H54 (cell line): ENCODE results near the gene RNU2-1.
A peak's percentile ranks its signal among the peaks of the same experiment; 100 is the strongest.
"Not testable (repeated sequence)": the region's sequence is repeated elsewhere in the genome, so short reads cannot be mapped to it uniquely, and the experiment has no call there.

ENCODE experiments used
- DNase-seq: peaks from one replicate; pipeline ENCODE4 v3.0.0; 2011; ENCODE audit warnings: low spot score, mixed read lengths; ENCODE audit not compliant: insufficient read length
- FAIRE-seq: peaks from 3 replicates; lab custom pipeline; 2011; peaks lifted over from hg19 to GRCh38; lab: Jason Lieb, UNC
- POLR2A ChIP-seq: IDR thresholded peaks from 2 replicates; pipeline ENCODE4 v1.6.1; 2011; ENCODE audit warnings: low read depth, mild to moderate bottlenecking, low read length

Gene RNU2-1

GRCh38 chr17:43220511-43221125 is 13.2 kb downstream of the RNU2-1 start:
- DNase-seq (no peak), FAIRE-seq (no peak)
- TF ChIP-seq POLR2A, result no peak

GRCh38 chr17:43219746-43220380 is 13.9 kb downstream of the RNU2-1 start:
- FAIRE-seq, result no peak
- TF ChIP-seq POLR2A, result no peak

GRCh38 chr17:43219001-43219400 is 14.8 kb downstream of the RNU2-1 start:
- TF ChIP-seq POLR2A, result no peak
- DNase-seq (no peak), FAIRE-seq (no peak)

More at GRCh38 chr17:43219746-43220380, 13.9 kb downstream of the RNU2-1 start:
- no peak for DNase-seq

- FAIRE-seq (no peak), DNase-seq (no peak)
- TF ChIP-seq POLR2A, result no peak
These were observed 16.1 kb downstream of the RNU2-1 start for GRCh38 chr17:43217614-43218087.

GRCh38 chr17:43216762-43217613 is 16.8 kb downstream of the RNU2-1 start:
- TF ChIP-seq POLR2A, result no peak
- FAIRE-seq, result no peak

DNA sequence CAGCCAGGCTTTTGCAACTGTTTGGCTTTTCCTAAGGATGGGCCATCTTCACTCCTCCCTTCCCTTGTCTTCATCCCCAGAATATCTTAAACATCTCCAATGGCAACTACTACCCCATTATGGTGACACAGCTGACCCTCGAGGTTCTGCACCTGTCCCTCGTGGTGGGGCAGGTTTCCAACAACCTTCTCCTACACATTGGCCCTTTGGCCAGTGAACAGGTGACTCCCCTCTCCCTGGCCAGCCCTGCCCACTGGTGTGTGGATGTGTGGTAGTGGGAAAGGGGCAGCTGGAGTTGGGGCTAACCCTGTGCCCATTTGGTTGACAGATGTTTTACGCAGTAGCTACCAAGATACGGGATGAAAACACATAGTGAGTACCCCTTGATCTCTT is 17.4 kb downstream of the RNU2-1 start:
- no peak for TF ChIP-seq POLR2A
- DNase-seq, result no peak
- FAIRE-seq, result no peak

More at GRCh38 chr17:43216762-43217613, 16.8 kb downstream of the RNU2-1 start:
- DNase-seq, result no peak

DNA sequence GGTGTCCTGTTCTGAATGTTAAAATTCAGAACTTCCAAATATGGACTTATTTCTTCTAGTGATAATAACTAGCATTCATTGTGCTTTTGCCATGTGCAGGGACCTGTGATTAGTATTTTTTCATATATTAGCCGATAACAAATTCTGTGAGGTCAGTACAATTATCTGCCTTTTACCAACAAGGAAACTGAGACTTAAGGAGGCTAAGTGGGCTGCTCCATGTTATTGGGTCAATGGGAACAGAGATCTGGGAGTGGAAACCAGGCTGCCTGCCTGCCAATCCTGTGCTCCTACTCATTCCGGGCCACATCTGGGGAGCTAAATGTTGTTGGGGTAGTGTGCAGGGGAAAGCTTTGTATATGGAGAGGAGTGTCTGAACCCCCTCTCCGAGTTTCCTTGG is 18.4 kb downstream of the RNU2-1 start:
- DNase-seq (no peak), FAIRE-seq (no peak)

GRCh38 chr17:43213545-43213944 is 20.2 kb downstream of the RNU2-1 start:
- no peak for DNase-seq
- no peak for TF ChIP-seq POLR2A
- FAIRE-seq, result no peak

More for the DNA sequence above, 18.4 kb downstream of the RNU2-1 start:
- no peak for TF ChIP-seq POLR2A

GRCh38 chr17:43212641-43213490 is 20.9 kb downstream of the RNU2-1 start:
- DNase-seq (no peak), FAIRE-seq (no peak)
- no peak for TF ChIP-seq POLR2A

DNA sequence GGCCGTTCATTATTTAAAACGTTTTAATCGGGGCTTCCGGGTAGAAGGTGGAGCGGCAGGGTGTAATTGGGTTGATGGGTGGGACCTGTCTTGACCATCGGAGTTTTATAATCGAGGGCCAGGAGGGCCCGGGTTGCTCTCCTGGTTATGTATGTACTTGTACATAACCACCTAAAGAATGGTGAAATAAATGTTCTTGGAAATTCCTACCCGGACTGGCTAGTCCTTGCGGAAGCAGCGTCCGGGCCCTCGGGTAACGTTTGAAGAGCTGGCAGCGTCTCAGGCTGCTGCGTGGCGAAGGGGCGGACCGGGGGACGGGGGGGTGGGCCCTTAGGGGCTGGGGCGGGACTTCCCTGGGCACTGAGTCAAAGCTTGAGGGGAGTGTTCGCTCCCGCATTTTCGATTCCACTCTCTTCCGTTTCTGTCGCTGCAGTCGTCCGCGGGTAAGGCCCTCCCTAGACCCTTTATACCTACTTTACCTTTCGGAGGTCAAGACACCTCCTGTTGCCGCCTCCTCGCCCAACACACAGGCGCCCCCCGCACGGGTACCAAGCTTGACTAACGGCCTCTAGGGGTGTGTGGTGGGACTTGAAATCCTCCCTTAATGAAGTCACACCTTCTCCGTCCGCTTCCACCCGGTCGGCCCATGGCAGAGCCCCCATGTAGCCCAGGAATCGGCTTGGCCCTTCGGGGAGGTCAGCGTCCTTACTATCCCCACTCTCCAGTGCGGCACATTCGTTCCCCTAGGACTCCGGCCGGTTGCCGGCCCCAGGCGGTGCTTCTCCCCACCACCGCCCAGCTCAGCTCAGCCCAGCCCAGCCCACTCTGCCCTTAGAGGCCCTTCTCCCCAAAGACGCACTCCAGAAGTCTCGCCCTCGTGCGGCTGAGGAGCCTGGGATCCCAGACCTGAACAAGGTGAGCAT is 22.0 kb downstream of the RNU2-1 start, which contains the start of gene TMEM106A:
Gene TMEM106A, plus strand, starts transcription at position 396 of the 923 bp plus-strand sequence. CDS start 1,167 bp downstream, outside the sequence.
- DNase-seq (peak; percentile 86), FAIRE-seq (no peak)

GRCh38 chr17:43211123-43211479 is 22.7 kb downstream of the RNU2-1 start:
- TF ChIP-seq POLR2A, result no peak
- FAIRE-seq (no peak), DNase-seq (no peak)

More for the DNA sequence above, 22.0 kb downstream of the RNU2-1 start, which contains the start of gene TMEM106A:
- peak; percentile 57; the same call in 1 of the 2 replicates for TF ChIP-seq POLR2A

GRCh38 chr17:43210576-43210975 is 23.2 kb downstream of the RNU2-1 start:
- FAIRE-seq, result no peak
- TF ChIP-seq POLR2A, result no peak

GRCh38 chr17:43203013-43203412 is 30.8 kb downstream of the RNU2-1 start:
- FAIRE-seq, DNase-seq: not testable (repeated sequence)

More at GRCh38 chr17:43210576-43210975, 23.2 kb downstream of the RNU2-1 start:
- DNase-seq, result no peak
